MM.1S (cell line): ENCODE data around the gene ADAM8.

Experiments used
- DNase-seq: peaks from one replicate; pipeline ENCODE4 v3.0.0-alpha.2; 2015
- H2AFZ ChIP-seq: fragments of 300-600 bp; sonication (generic); 2 replicates; pipeline ENCODE4 v1.6.0; 2016; ENCODE audit warnings: antibody characterized with exemption, low read length
- H3F3A ChIP-seq: fragments of 300-600 bp; sonication (generic); 2 replicates; pipeline ENCODE4 v1.6.1; 2016; ENCODE audit warnings: mild to moderate bottlenecking, antibody characterized with exemption, low read length, moderate library complexity, mixed read lengths; ENCODE audit not compliant: insufficient read depth
- H3K27ac ChIP-seq: fragments of 300-600 bp; sonication (generic); 2 replicates; pipeline ENCODE4 v1.5.1; 2016; ENCODE audit warnings: mild to moderate bottlenecking, low read length
- H3K27me3 ChIP-seq: fragments of 300-600 bp; sonication (generic); replicated peaks from 2 replicates; pipeline ENCODE4 v1.6.0; 2016; ENCODE audit warnings: low read length; ENCODE audit not compliant: insufficient read depth
- H3K36me3 ChIP-seq: fragments of 300-600 bp; sonication (generic); replicated peaks from 2 replicates; pipeline ENCODE4 v1.6.1; 2016; ENCODE audit warnings: mild to moderate bottlenecking, low read length, mixed read lengths; ENCODE audit not compliant: insufficient read depth
- H3K4me1 ChIP-seq: fragments of 300-600 bp; sonication (generic); 2 replicates; pipeline ENCODE4 v1.6.1; 2016; ENCODE audit warnings: low read length, mixed read lengths
- H3K4me2 ChIP-seq: fragments of 300-600 bp; sonication (generic); 2 replicates; pipeline ENCODE4 v1.6.0; 2016; ENCODE audit warnings: low read depth, low read length
- H3K4me3 ChIP-seq: fragments of 300-600 bp; sonication (generic); 2 replicates; pipeline ENCODE4 v1.5.1; 2016; ENCODE audit warnings: low read length, mixed read lengths
- H3K79me2 ChIP-seq: fragments of 300-600 bp; sonication (generic); 2 replicates; pipeline ENCODE4 v1.6.1; 2016; ENCODE audit warnings: mixed run types, low read length, mixed read lengths
- H3K9ac ChIP-seq: fragments of 300-600 bp; sonication (generic); 2 replicates; pipeline ENCODE4 v1.6.1; 2016; ENCODE audit warnings: low read length, mixed read lengths
- H3K9me2 ChIP-seq: fragments of 300-600 bp; sonication (generic); replicated peaks from 2 replicates; pipeline ENCODE4 v1.6.1; 2016; ENCODE audit warnings: mild to moderate bottlenecking, low read length, mixed read lengths; ENCODE audit not compliant: insufficient read depth
- H3K9me3 ChIP-seq: fragments of 300-600 bp; sonication (generic); replicated peaks from 2 replicates; pipeline ENCODE4 v1.6.1; 2016; ENCODE audit warnings: mild to moderate bottlenecking, low read length, mixed read lengths; ENCODE audit not compliant: insufficient read depth
- H4K20me1 ChIP-seq: fragments of 300-600 bp; sonication (generic); 2 replicates; pipeline ENCODE4 v1.6.1; 2016; ENCODE audit warnings: mild to moderate bottlenecking, low read length, moderate library complexity, mixed read lengths; ENCODE audit not compliant: insufficient read depth
- EZH2 ChIP-seq: fragments of 300-600 bp; sonication (generic); optimal IDR thresholded peaks from 2 replicates; pipeline ENCODE3; 2017; ENCODE audit warnings: low read depth, mild to moderate bottlenecking, antibody characterized with exemption, low read length, mixed read lengths
- EZH2phosphoT487 ChIP-seq: fragments of 300-600 bp; sonication (generic); IDR thresholded peaks from 2 replicates; pipeline ENCODE4 v1.6.1; 2018; ENCODE audit warnings: antibody characterized with exemption, low read length
- TF ChIP-seq, protein P1 (sequence below): fragments of 300-600 bp; sonication (generic); IDR thresholded peaks from 2 replicates; pipeline ENCODE4 v1.5.1; 2016; ENCODE audit warnings: antibody characterized with exemption, low read length, mixed read lengths

Gene ADAM8

DNA sequence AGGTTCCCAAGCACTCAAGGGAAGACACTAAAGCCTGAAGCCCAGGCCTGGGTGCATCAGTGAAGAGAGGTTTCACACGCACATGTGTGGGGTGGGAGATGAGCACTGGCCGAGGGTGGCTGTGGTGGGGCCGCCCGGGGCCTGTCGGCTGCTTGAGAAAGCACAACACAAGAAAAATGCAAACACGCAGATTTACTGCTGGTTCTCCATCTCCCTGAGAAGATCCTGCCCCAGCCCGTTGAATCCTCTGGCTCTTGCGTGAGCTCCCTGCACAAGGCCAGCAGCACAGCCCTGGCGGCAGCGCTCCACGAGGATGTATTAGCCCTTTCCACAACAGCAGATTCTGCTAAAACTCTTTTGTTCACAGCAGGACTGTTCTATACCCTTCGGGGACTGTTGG, 38.2 kb upstream of the ADAM8 start:
- Histone ChIP-seq H3K4me2 (no peak overlapping the region), H3K27me3 (no peaks in the 10 kb centered on the region), H3F3A (no peaks in the 10 kb centered on the region), H4K20me1 (no peaks in the 10 kb centered on the region), H3K27ac (no peak overlapping the region), H3K9ac (no peak overlapping the region), H3K4me3 (no peak overlapping the region), H3K9me3 (no peaks in the 10 kb centered on the region), H2AFZ (no peak overlapping the region), H3K79me2 (no peaks in the 10 kb centered on the region), H3K36me3 (no peaks in the 10 kb centered on the region), H3K4me1 (no peaks in the 10 kb centered on the region), H3K9me2 (no peaks in the 10 kb centered on the region)
- TF ChIP-seq, protein P1, sequence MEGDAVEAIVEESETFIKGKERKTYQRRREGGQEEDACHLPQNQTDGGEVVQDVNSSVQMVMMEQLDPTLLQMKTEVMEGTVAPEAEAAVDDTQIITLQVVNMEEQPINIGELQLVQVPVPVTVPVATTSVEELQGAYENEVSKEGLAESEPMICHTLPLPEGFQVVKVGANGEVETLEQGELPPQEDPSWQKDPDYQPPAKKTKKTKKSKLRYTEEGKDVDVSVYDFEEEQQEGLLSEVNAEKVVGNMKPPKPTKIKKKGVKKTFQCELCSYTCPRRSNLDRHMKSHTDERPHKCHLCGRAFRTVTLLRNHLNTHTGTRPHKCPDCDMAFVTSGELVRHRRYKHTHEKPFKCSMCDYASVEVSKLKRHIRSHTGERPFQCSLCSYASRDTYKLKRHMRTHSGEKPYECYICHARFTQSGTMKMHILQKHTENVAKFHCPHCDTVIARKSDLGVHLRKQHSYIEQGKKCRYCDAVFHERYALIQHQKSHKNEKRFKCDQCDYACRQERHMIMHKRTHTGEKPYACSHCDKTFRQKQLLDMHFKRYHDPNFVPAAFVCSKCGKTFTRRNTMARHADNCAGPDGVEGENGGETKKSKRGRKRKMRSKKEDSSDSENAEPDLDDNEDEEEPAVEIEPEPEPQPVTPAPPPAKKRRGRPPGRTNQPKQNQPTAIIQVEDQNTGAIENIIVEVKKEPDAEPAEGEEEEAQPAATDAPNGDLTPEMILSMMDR: no peak
- TF ChIP-seq EZH2 (no peak), EZH2phosphoT487 (no peak)
- DNase-seq: no peak

- H3K79me2 ChIP-seq: peaks cover 5% of the 10 kb centered on the region
- DNase-seq: no peak
- H3K4me2 ChIP-seq: no peak overlapping the region
- H2AFZ ChIP-seq: no peak overlapping the region
- no peaks in the 10 kb centered on the region for H4K20me1 ChIP-seq
- TF ChIP-seq, protein P1: no peak
- no peak for TF ChIP-seq EZH2
- TF ChIP-seq EZH2phosphoT487: no peak
- H3K9me2 ChIP-seq: no peaks in the 10 kb centered on the region
- no peaks in the 10 kb centered on the region for H3K27me3 ChIP-seq
- no peaks in the 10 kb centered on the region for H3K36me3 ChIP-seq
- no peaks in the 10 kb centered on the region for H3K9me3 ChIP-seq
- H3K9ac ChIP-seq: no peak overlapping the region
- H3K27ac ChIP-seq: no peak overlapping the region
- no peak overlapping the region for H3K4me3 ChIP-seq
- H3K4me1 ChIP-seq: peaks cover 5% of the 10 kb centered on the region; the same call in 1 of the 2 replicates
- H3F3A ChIP-seq: peaks cover 2% of the 10 kb centered on the region; the same call in 1 of the 2 replicates
Observed at GRCh38 chr10:133313192-133313591, 36.5 kb upstream of the ADAM8 start.

DNA sequence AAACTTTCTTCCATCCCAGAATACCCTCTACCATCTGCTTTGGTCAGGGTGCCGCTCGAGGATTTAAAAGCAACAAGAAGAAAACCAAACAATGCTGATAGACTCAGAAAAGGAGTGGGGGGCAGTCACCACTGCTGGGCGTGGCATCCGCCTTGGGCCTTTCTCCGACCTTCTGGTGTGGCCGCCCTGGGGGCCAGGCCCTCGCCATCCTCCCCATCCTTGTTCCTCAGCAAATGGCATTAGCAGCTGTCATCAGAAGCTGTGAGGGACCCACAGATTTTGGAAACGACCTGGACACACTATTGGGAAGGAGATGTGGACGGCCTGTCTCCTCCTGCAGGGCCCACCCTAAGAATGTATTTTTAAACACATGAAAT, 36.1 kb upstream of the ADAM8 start:
- peaks cover 9% of the 10 kb centered on the region for H3K79me2 ChIP-seq
- no peak overlapping the region for H2AFZ ChIP-seq
- no peaks in the 10 kb centered on the region for H3K9me3 ChIP-seq
- H3K4me1 ChIP-seq: peaks cover 5% of the 10 kb centered on the region; the same call in 1 of the 2 replicates
- H3K4me2 ChIP-seq: no peak overlapping the region
- H3K27me3 ChIP-seq: no peaks in the 10 kb centered on the region
- TF ChIP-seq EZH2 (no peak), EZH2phosphoT487 (no peak)
- TF ChIP-seq, protein P1: no peak
- H3F3A ChIP-seq: peaks cover 6% of the 10 kb centered on the region; the same call in 1 of the 2 replicates
- no peaks in the 10 kb centered on the region for H3K9me2 ChIP-seq
- no peak overlapping the region for H3K27ac ChIP-seq
- no peaks in the 10 kb centered on the region for H4K20me1 ChIP-seq
- DNase-seq: no peak
- H3K9ac ChIP-seq: no peak overlapping the region
- no peak overlapping the region for H3K4me3 ChIP-seq
- H3K36me3 ChIP-seq: no peaks in the 10 kb centered on the region
